SK-N-MC (cell line): ENCODE data around the gene NFKB1.

Experiments used
- EZH2 ChIP-seq: fragments of 200-600 bp; sonication (generic); IDR thresholded peaks from one replicate; pipeline ENCODE4 v1.6.1; 2017; ENCODE audit warnings: antibody characterized with exemption
- FOXP2 ChIP-seq: optimal IDR thresholded peaks from 2 replicates; pipeline ENCODE3; 2011; ENCODE audit warnings: mild to moderate bottlenecking, moderate library complexity; ENCODE audit not compliant: insufficient read depth; ENCODE audit errors: extremely low read length, control extremely low read depth
- POLR2AphosphoS5 ChIP-seq: IDR thresholded peaks from 2 replicates; pipeline ENCODE4 v1.6.1; 2012; ENCODE audit warnings: mild to moderate bottlenecking, low read depth, low read length, borderline replicate concordance

- TF ChIP-seq POLR2AphosphoS5: no peak
- no peak for TF ChIP-seq EZH2
- TF ChIP-seq FOXP2: no peak
These were observed 95.4 kb downstream of the NFKB1 start for GRCh38 chr4:102596532-102596931.
